ENCODE results near the gene RHOG. TPM values are rescaled to one million over a fixed set of nuclear protein-coding genes. Genes with fewer than 3 reads are reported as not detected.

RHOG gene
- polyA plus RNA-seq, 2 of the 4 experiments (the other 2 are of a cell fraction) = 41.1 to 64.3 TPM

- Histone ChIP-seq H3K4me2 (no peak overlapping the region), H3K4me3 (no peak overlapping the region), H3K9me3 (no peaks in the 10 kb centered on the region), H3K4me1 (peaks cover 17% of the 10 kb centered on the region), H3K27ac (no peak overlapping the region)
- ChIA-PET POLR2A (no interaction called here), CTCF (interaction anchor here (0.5 to 7.3 kb wide), 4 partner anchors 14 to 409 kb away, joined by 3 to 46 read pairs (median 12); partner anchors contain the start of gene STIM1)
- no peak for TF ChIP-seq MAFK (IDR thresholded peaks at IDR 0.05; ENCODE audit: partially characterized antibody)
- no peak for TF ChIP-seq KDM1A (IDR thresholded peaks at IDR 0.05; ENCODE audit: low read depth)
- TF ChIP-seq HDAC2 (IDR thresholded peaks at IDR 0.05) = no peak
- no peak for TF ChIP-seq ESRRA (IDR thresholded peaks at IDR 0.05; ENCODE audit: borderline replicate concordance, low read length)
- no peak for TF ChIP-seq POLR2AphosphoS2 (conservative IDR thresholded peaks at IDR 0.05; ENCODE audit: low read length)
- no peak for TF ChIP-seq NPAS2 (CRISPR knock-in tag; IDR thresholded peaks at IDR 0.05; ENCODE audit: borderline replicate concordance)
- no peak for TF ChIP-seq ZSCAN20 (CRISPR knock-in tag; IDR thresholded peaks at IDR 0.05)
- TF ChIP-seq GATA3 (IDR thresholded peaks at IDR 0.05; ENCODE audit: borderline replicate concordance) = no peak
- no peak for TF ChIP-seq SMC3 (IDR thresholded peaks at IDR 0.05)
- no peak for TF ChIP-seq HEYL (CRISPR knock-in tag; IDR thresholded peaks at IDR 0.05)
- TF ChIP-seq EHF (CRISPR knock-in tag; IDR thresholded peaks at IDR 0.05) = no peak
- TF ChIP-seq RFX5 (IDR thresholded peaks at IDR 0.05) = no peak
- ATAC-seq = no peak
- no peak for FAIRE-seq
- DNase-seq (ENCODE audit: low read depth in 1 of 2, low spot score in 1 of 2) = no peak
- whole genome bisulfite sequencing (ENCODE audit: missing lambda C conversion rate) = 98% methylated on average over 2 of the region's 2 CpGs
Measured at GRCh38 chr11:3873712-3874349, 33.1 kb upstream of the RHOG start.

GRCh38 chr11:3867209-3868091, 26.7 kb upstream of the RHOG start:
- POLR2A ChIA-PET = interaction anchor here (1.4 kb wide), 1 partner anchor 12 kb away, joined by 4 read pairs; the partner anchor contains the start of gene STIM1
- DNase-seq (ENCODE audit: low read depth in 1 of 2, low spot score in 1 of 2) (no peak), FAIRE-seq (no peak), ATAC-seq (no peak)
- Histone ChIP-seq H3K4me1 (peaks cover 15% of the 10 kb centered on the region), H3K9me3 (no peaks in the 10 kb centered on the region), H3K4me3 (no peak overlapping the region), H3K27ac (no peak overlapping the region; a peak in 1 of 6 replicates), H3K4me2 (no peak overlapping the region)
- TF ChIP-seq SREBF2 (IDR thresholded peaks at IDR 0.05) = no peak
- 89% methylated on average over 6 of the region's 6 CpGs for WGBS (ENCODE audit: missing lambda C conversion rate)
- CTCF ChIA-PET = interaction anchor here (0.8 to 7.3 kb wide), 6 partner anchors 9 to 205 kb away, joined by 3 to 46 read pairs (median 4); partner anchors contain the start of gene STIM1

GRCh38 chr11:3866836-3867208, 26.1 kb upstream of the RHOG start:
- Histone ChIP-seq H3K4me1 (peaks cover 15% of the 10 kb centered on the region), H3K9me3 (no peaks in the 10 kb centered on the region), H3K4me3 (no peak overlapping the region), H3K4me2 (no peak overlapping the region), H3K27ac (no peak overlapping the region)
- TF ChIP-seq E2F6 (IDR thresholded peaks at IDR 0.05; ENCODE audit: borderline replicate concordance, low read depth) (no peak), TFCP2L1 (CRISPR knock-in tag; IDR thresholded peaks at IDR 0.05) (no peak), FOXS1 (CRISPR knock-in tag; IDR thresholded peaks at IDR 0.05) (no peak), CHD4 (IDR thresholded peaks at IDR 0.05; ENCODE audit: borderline replicate concordance) (no peak), HOXB5 (CRISPR knock-in tag; IDR thresholded peaks at IDR 0.05) (no peak), ZNF302 (CRISPR knock-in tag; IDR thresholded peaks at IDR 0.05) (no peak), SREBF2 (IDR thresholded peaks at IDR 0.05) (no peak), RNF2 (IDR thresholded peaks at IDR 0.05; ENCODE audit: borderline replicate concordance, low read depth) (no peak), TP53 (CRISPR knock-in tag; IDR thresholded peaks at IDR 0.05) (no peak), POLR2A (IDR thresholded peaks at IDR 0.05; ENCODE audit: low read length) (no peak), EHMT2 (IDR thresholded peaks at IDR 0.05; ENCODE audit: low read depth) (no peak), ZC3H11A (IDR thresholded peaks at IDR 0.05) (no peak), MAX (IDR thresholded peaks at IDR 0.05) (no peak), EP300 (IDR thresholded peaks at IDR 0.05) (no peak), NPAS2 (CRISPR knock-in tag; IDR thresholded peaks at IDR 0.05; ENCODE audit: borderline replicate concordance) (no peak), HMGXB4 (CRISPR knock-in tag; IDR thresholded peaks at IDR 0.05; ENCODE audit: borderline replicate concordance) (no peak), RFX5 (IDR thresholded peaks at IDR 0.05) (no peak), NFE2L2 (conservative IDR thresholded peaks at IDR 0.05; ENCODE audit: low read length) (no peak), BCL3 (IDR thresholded peaks at IDR 0.05) (no peak), RARB (CRISPR knock-in tag; IDR thresholded peaks at IDR 0.05) (no peak)
- ChIA-PET POLR2A (interaction anchor here (1.4 kb wide), 1 partner anchor 12 kb away, joined by 4 read pairs; the partner anchor contains the start of gene STIM1), CTCF (interaction anchor here (0.8 to 7.3 kb wide), 5 partner anchors 9 to 206 kb away, joined by 4 to 46 read pairs (median 5); partner anchors contain the start of gene STIM1)
- no peak for DNase-seq (ENCODE audit: low read depth in 1 of 2, low spot score in 1 of 2)
- ATAC-seq = no peak
- no peak for FAIRE-seq
